Measurements from ENCODE around the gene RPL22. TPM values are rescaled to one million over a fixed set of nuclear protein-coding genes. Genes with fewer than 3 reads are reported as not detected.
A peak's percentile ranks its signal among the peaks of the same experiment; 100 is the strongest.

Gene RPL22
- total RNA-seq, 3 donors from 2014 or later: 210 to 329 (median 306) TPM

DNA sequence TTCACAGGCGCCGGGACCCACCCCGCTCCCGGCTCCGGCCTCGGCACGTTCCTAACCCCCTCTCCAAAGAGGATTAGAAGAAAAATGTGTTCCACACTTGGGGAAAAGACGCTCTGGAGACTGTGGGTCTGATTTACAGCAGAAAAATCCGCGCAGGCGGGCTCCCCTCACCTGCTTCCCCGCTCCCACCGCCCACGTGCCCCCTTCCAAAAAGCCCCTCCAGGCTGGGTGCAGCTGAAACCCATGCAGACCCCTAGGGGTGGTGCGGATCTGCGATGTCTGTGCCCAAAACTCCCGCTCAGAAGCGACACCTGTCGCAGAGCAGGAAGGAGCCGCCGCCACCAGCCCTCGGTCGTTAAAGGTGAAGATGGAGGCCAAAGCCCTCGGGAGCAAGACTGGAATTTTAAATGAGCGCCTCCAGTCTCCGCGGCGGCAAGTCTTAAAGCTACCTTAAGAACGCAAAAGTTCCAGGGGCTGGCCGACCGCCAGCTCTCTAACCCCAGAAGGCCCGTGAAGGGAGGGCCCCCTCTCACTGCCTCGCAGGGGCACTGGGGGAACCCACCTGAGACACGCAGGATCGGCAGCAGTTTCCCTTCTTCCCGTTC lies 18.6 kb downstream of the RPL22 start:
- H3K4me1 ChIP-seq: peaks cover 8 to 13% of the 10 kb centered on the region in 2 donors
- peaks cover 12 to 49% of the 10 kb centered on the region in 2 donors for H3K27me3 ChIP-seq
- H3K9me3 ChIP-seq: no peaks in the 10 kb centered on the region
- peak overlapping the region in 2 of 3 donors; percentile 46 to 66 for H3K4me3 ChIP-seq
- DNase-seq (ENCODE audit: low spot score in 2 of 2): no peak
- no peaks in the 10 kb centered on the region for H3K36me3 ChIP-seq
- H3K27ac ChIP-seq: no peak overlapping the region
- intact Hi-C loops (cut with DNase I; ENCODE audit: low total_unique reads): no loop called here
- no peak for TF ChIP-seq POLR2AphosphoS5 (IDR thresholded peaks at IDR 0.05)
- TF ChIP-seq, protein P1, sequence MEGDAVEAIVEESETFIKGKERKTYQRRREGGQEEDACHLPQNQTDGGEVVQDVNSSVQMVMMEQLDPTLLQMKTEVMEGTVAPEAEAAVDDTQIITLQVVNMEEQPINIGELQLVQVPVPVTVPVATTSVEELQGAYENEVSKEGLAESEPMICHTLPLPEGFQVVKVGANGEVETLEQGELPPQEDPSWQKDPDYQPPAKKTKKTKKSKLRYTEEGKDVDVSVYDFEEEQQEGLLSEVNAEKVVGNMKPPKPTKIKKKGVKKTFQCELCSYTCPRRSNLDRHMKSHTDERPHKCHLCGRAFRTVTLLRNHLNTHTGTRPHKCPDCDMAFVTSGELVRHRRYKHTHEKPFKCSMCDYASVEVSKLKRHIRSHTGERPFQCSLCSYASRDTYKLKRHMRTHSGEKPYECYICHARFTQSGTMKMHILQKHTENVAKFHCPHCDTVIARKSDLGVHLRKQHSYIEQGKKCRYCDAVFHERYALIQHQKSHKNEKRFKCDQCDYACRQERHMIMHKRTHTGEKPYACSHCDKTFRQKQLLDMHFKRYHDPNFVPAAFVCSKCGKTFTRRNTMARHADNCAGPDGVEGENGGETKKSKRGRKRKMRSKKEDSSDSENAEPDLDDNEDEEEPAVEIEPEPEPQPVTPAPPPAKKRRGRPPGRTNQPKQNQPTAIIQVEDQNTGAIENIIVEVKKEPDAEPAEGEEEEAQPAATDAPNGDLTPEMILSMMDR (IDR thresholded peaks at IDR 0.05): no peak
- no peak for TF ChIP-seq POLR2A (IDR thresholded peaks at IDR 0.05)

DNA sequence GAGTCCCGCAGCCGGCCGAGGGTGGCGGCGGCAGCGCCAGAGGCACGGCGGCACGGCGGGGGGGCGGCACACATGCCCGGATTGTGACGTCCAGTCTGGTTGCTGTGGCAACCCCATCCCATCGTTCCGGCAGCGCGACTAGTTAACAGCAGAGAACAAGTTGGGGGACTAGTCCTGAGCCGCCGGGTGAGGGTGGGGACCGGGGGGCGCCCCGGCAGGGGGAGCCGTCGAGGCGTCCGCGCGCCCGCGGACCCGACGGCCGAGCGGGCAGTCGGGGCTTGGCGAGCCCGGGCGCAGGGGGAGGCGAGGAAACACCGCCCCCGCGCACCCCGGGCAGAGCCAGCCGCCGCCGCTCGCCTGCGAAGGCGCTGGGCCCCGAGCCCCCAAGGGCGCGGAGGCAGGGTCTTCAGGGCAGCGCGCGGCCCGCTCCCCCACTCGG lies 19.1 kb downstream of the RPL22 start, which contains the start of gene CHD5:
Gene CHD5 (minus strand): TSS at position 54 of the 439 bp plus-strand sequence. CDS start 298 bp downstream, outside the sequence.
- no peak within 1 kb of the TSS for H3K27ac ChIP-seq
- peaks cover 8 to 13% of the 10 kb centered on the region in 2 donors for H3K4me1 ChIP-seq
- intact Hi-C loops (cut with DNase I; ENCODE audit: low total_unique reads): no loop called here
- H3K9me3 ChIP-seq: no peaks in the 10 kb centered on the region
- H3K4me3 ChIP-seq: peak within 1 kb of the TSS in 2 of 3 donors; percentile 46 to 66
- DNase-seq (ENCODE audit: low spot score in 2 of 2): no peak
- peaks cover 12 to 54% of the 10 kb centered on the region in 2 donors for H3K27me3 ChIP-seq
- no peaks in the 10 kb centered on the region for H3K36me3 ChIP-seq
- no peak for TF ChIP-seq POLR2AphosphoS5 (IDR thresholded peaks at IDR 0.05)
- TF ChIP-seq, protein P1 (IDR thresholded peaks at IDR 0.05): no peak

DNA sequence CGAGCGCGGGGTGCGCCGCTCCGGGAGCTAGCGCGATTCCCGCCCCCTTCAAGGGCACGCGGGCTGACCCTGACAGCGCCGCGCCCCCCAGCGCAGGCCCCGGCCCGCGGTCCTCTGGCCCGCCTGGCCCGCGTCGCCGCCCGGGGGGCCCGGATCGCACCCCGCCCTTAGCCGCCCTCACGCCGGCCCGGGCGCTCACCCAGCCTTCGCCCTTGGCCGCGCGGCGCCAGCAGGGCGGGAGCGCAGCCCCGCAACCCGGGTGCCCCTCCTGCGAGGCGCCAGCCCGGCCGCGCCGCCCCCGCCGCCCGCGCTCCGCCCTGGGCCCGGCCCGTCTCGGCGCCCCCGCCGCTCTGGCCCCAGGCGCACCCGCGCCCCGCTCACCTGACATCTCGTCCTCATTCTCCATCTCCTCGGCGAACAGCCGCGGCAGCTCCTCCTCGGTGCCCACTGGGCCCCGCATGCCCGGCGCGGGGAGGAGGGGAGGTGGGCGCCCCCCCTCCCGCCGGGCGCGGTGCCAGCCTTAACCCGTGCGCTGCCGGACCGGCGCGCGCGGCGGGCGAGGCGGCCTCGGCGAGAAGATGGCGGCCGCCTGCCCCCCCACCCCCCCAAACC lies 19.7 kb downstream of the RPL22 start:
- H3K9me3 ChIP-seq: no peaks in the 10 kb centered on the region
- H3K4me3 ChIP-seq: peak overlapping the region in 2 of 3 donors; percentile 46 to 66
- peaks cover 8 to 13% of the 10 kb centered on the region in 2 donors for H3K4me1 ChIP-seq
- intact Hi-C loops (cut with DNase I; ENCODE audit: low total_unique reads): no loop called here
- peaks cover 12 to 58% of the 10 kb centered on the region in 2 donors for H3K27me3 ChIP-seq
- DNase-seq (ENCODE audit: low spot score in 2 of 2): no peak
- H3K27ac ChIP-seq: no peak overlapping the region
- no peaks in the 10 kb centered on the region for H3K36me3 ChIP-seq
- no peak for TF ChIP-seq POLR2AphosphoS5 (IDR thresholded peaks at IDR 0.05)

DNA sequence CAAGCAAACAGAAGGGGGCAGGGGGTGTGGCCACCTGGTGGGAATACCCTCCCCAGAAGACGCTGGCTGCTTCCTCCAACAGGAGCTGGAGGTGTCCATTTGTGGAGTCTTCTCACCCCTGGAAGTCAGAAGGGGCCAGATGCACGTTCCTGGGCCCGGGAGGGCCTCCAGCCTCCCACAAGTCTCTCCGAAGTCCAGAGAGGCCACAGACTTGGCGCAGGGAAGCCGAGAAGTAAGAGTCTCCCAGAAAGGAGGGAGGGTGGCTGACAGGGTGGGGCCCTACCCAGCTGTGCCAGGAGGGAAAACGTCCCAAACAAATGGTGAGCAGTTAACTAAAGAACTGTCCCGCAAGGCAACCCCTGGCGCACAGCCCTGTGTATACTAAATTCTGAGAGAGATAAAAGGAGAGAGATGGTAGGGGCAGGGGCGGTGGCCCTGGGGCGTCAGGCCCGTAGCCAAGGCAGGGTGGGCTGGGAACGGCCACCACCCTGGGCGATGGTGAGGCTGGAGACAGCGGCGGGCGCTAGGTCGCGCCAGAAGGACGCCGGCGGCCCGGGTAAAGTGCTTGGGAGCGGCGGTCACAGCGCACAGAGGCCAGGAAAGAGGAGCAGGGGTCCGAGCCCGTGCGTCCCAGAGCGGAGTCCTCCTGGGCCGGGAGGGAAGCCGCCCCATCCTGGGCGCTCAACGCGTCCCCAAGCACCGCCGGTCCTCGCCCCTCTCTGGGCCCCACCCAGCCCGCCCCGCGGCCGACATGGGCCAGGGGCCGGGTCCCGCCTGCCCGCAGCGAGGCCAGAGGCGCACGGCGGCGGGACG lies 20.4 kb downstream of the RPL22 start:
- intact Hi-C loops (cut with DNase I; ENCODE audit: low total_unique reads): loop anchor here (1.0 kb wide), 1 partner anchor 33 kb away; no protein-coding TSS in a partner anchor
- TF ChIP-seq POLR2AphosphoS5 (IDR thresholded peaks at IDR 0.05) (no peak), POLR2A (IDR thresholded peaks at IDR 0.05) (no peak)
- TF ChIP-seq, protein P1 (IDR thresholded peaks at IDR 0.05): no peak

DNA sequence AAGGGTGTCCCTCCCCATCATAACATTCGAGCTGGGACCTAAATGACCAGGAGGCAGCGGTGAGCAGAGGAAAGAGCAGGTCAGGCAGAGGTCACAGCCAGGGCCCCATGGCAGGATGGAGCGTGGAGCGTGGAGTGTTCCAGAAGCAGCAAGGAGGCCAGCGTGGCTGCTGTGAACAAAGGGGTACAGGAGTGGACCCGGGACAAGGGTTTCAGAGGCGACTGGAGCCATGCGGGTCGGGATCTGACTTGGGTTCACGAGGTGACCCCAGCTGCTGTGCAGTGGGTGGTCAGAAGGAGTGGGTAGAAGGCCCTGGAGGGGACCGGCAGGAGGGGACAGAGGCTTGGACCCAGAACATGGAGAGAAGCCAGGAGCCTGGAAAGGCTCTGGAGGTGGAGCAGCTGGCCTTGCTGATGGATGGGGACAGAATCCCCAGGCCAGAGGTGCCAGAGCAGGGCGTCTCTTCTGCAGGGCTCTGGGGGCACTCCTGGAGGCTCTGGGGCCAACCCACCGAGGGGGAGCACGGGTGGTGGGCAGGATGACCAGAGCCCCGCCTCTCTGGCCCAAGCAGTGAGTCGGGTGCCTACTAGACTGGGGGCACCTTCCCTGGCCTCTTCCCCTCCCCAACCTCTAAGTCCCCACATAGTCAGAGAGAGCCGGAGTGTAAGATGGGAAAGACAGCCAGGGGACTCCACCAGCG lies 21.6 kb downstream of the RPL22 start:
- Histone ChIP-seq H3K27ac (no peak overlapping the region), H3K4me1 (peaks cover 8 to 13% of the 10 kb centered on the region in 2 donors), H3K27me3 (peaks cover 12 to 68% of the 10 kb centered on the region in 2 donors), H3K9me3 (no peaks in the 10 kb centered on the region), H3K36me3 (no peaks in the 10 kb centered on the region), H3K4me3 (no peak overlapping the region)
- TF ChIP-seq POLR2AphosphoS5 (IDR thresholded peaks at IDR 0.05) (no peak), POLR2A (IDR thresholded peaks at IDR 0.05) (no peak)
- TF ChIP-seq, protein P1 (IDR thresholded peaks at IDR 0.05): no peak
- no peak for DNase-seq (ENCODE audit: low spot score in 2 of 2)
- intact Hi-C loops (cut with DNase I; ENCODE audit: low total_unique reads): loop anchor here (1.0 kb wide), 1 partner anchor 34 kb away; no protein-coding TSS in a partner anchor

More for the DNA sequence above, 20.4 kb downstream of the RPL22 start:
- Histone ChIP-seq H3K27me3 (peaks cover 12 to 60% of the 10 kb centered on the region in 2 donors), H3K27ac (no peak overlapping the region), H3K36me3 (no peaks in the 10 kb centered on the region), H3K9me3 (no peaks in the 10 kb centered on the region), H3K4me3 (peak overlapping the region in 2 of 3 donors; percentile 36 to 66), H3K4me1 (peaks cover 8 to 13% of the 10 kb centered on the region in 2 donors)
- DNase-seq (ENCODE audit: low spot score in 2 of 2): no peak
